NCI-H69 (cell line): ENCODE measurements around the gene DHRS4.
A peak's percentile ranks its signal among the peaks of the same experiment; 100 is the strongest.
"Not testable (repeated sequence)": the region's sequence is repeated elsewhere in the genome, so short reads cannot be mapped to it uniquely, and the experiment has no call there.

ENCODE experiments used
- DNase-seq: peaks from one replicate; lab custom pipeline; 2025; lab: John Stamatoyannopoulos, UW

The DHRS4 gene

DNA sequence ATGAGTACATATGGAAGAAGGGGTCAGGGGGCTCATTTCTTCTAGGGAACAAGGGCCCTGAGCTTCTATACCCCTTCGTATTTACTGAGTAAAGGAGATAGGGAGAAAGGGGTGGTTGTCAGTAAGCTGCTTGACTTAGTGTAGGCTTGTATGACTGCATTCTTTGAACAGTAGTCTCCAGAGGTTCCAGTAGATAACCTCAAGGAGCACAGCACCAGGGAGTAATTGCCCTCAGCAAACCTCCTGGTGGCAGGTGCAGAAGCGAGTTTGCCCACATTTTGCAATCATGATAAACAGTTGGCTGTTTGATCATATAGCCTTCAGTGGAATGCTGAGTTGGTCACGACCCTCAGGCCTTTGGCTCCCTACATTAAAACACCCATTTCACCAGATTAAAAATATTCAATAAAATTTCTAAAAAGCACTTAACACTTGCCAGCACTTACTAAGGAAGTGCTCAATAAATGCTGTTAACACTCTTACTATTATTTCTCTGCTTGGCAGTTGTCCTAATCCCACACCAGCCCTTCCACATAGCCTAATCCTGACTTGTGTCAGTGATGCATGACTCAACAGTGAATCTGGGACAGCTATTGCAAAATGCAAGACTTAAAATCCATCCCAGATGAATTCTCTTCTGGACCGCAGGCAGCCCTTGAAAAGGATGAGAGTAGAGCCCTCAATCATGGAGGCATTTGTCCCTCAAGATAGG, 31.5 kb downstream of the DHRS4 start:
- no peak for DNase-seq

DNA sequence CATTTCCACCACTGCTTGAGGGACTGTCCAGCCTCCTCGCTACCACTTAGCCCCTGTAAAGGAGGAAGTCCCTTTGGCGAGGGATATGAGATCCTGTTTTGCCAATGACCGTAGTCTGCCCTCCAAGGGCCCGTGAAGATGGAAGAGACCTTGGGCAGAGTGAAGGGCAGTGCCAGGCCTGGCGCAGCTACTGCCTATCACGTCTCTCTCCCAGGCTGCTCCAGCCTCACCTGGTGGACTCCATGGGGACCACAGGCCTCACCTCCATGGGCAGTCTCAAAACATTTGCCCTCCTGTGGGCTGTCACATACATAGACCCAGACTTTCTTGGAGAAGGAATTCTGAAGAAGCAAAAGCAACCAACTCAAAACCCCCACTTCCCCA, 34.6 kb downstream of the DHRS4 start:
- not testable (repeated sequence) for DNase-seq

- DNase-seq: not testable (repeated sequence)
Measured at GRCh38 chr14:23988607-23989363, 35.2 kb downstream of the DHRS4 start, which contains the start of gene DHRS4L2. Gene DHRS4L2 (plus strand): TSS chr14:23988929. CDS start chr14:23988948, 19 bp downstream.

DNA sequence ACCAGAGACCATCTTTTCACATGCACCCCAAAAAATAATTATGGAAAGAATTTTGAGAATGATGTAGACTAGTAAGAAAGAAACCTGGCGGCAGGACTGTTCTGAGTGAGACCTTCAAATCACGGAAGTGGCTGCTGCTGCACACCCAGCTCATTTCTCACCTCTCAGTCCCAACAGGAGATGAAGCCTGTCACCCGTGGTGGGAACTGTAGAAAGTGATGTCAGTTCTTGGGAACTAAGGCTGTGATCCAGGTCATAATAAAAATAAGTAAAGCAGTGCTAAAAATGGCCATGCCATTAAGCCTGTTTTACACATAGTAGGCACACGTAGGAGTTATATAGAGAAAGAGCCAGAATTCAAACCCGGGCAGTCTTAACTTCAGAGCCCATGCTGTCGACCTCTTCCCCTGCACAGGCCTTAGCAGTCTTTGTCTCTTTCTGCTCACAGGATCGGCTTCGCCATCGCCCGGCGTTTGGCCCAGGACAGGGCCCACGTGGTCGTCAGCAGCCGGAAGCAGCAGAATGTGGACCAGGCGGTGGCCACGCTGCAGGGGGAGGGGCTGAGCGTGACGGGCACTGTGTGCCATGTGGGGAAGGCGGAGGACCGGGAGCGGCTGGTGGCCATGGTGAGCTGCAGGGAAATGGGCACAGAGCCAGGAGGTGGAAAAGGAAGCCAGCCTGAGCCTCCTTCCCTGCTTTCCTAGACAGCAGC, 36.3 kb downstream of the DHRS4 start:
- DNase-seq: peak; percentile 89

- peak; percentile 6 for DNase-seq
Measured at GRCh38 chr14:23990961-23991360, 37.4 kb downstream of the DHRS4 start.

- DNase-seq: peak; percentile 12
Measured at GRCh38 chr14:23993042-23993441, 39.5 kb downstream of the DHRS4 start.

- not testable (repeated sequence) for DNase-seq
Measured at GRCh38 chr14:23996009-23996408, 42.4 kb downstream of the DHRS4 start.

GRCh38 chr14:23996825-23997224, 43.3 kb downstream of the DHRS4 start:
- DNase-seq: not testable (repeated sequence)

DNA sequence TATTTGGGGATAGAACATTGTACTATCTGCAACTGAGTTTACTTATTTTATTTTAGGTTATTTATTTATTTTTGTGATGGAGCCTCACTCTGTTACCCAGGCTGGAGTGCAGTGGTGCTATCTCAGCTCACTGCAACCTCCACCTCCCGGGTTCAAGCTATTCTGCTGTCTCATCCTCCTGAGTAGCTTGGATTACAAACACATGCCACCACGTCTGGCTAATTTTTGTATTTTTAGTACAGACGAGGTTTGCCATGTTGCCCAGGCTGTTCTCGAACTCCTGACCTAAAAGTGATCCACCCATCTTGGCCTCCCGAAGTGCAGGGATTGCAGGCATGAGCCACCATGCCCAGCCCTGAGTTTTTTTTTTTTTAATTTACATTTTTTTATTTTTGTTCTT, 46.1 kb downstream of the DHRS4 start:
- not testable (repeated sequence) for DNase-seq

GRCh38 chr14:24001078-24001477, 47.5 kb downstream of the DHRS4 start:
- not testable (repeated sequence) for DNase-seq

- not testable (repeated sequence) for DNase-seq
Measured at GRCh38 chr14:24001679-24002078, 48.1 kb downstream of the DHRS4 start.

- DNase-seq: not testable (repeated sequence)
Measured at GRCh38 chr14:24006471-24006816, 52.9 kb downstream of the DHRS4 start.

GRCh38 chr14:24006817-24007652, 53.5 kb downstream of the DHRS4 start:
- peak; percentile 77 for DNase-seq

GRCh38 chr14:24011051-24011450, 57.5 kb downstream of the DHRS4 start:
- no peak for DNase-seq

- peak; percentile 91 for DNase-seq
Measured at GRCh38 chr14:24012726-24013273, 59.2 kb downstream of the DHRS4 start.

DNA sequence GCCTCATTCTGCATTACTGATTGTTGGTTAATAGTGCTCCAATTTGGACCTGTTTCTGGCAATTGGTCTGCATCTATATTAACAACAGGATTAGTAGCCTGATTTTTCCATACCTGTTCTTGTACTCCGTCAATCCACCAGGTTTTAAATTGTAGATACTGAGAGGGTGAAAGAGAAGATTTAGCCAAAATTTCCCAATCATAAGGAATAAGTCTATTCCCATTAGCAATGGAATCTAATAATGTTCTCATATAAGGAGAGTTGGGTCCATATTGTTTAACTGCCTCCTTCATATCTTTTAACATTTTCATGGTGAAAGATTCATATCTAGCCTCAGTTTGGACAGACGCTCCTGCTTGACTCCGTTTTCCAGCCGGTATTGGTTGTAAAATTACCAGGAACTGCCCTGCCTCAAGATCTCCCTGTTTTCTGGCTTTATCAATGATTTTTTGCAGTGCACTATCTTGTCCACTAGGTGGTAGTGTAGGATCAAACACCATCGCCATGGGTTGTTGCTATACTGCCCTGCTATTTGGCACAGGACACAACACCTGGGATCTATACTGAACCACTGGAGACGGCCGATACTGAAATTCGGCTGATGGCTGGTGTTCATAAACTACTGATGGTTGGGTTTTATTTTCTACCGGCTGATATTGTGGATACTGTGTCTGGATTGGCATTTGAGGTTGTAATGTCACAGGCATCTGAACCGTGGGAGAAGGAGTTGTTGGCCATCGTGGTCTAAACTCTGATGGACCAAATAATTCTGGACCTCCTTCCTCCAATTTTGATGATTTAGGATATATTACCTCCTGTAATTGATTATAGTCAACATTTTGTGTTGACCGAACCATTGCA, 60.3 kb downstream of the DHRS4 start:
- peak; percentile 82 for DNase-seq

DNA sequence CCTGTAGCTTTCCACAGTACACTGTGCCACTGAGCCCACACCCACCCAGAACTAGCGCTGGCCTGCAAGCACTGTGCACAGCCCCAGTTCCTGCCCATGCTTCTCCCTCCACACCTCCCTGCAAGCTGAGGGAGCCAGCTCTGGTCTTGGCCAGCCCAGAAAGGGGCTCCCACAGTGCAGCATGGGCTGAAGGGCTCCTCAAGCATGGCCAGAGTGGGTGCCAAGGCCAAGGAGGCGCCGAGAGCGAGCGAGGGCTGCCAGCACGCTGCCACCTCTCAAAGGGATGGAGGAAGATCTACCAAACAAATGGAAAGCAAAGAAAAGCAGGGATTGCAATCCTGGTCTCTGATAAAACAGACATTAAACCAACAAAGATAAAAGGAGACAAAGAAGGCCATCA, 62.2 kb downstream of the DHRS4 start:
- not testable (repeated sequence) for DNase-seq
